Esophagus muscularis mucosa (tissue), 3 donors: Measurements from ENCODE around the gene NUP88.

ENCODE experiments used
- CTCF ChIP-seq, 3 experiments: fragments of 200-600 bp in 2 of 3; fragments of 450-650 bp in 1 of 3; sonication (generic) in 2 of 3; IDR thresholded peaks; one replicate each; pipeline ENCODE4 v1.5.1; 2017 to 2019; ENCODE audit warnings: antibody characterized with exemption in 3 of 3, mild to moderate bottlenecking in 2 of 3, moderate library complexity in 1 of 3
- POLR2AphosphoS5 ChIP-seq, 2 donors: sonication (generic); formaldehyde crosslinking; IDR thresholded peaks; one replicate each; pipeline ENCODE4 v1.6.1; 2017; ENCODE audit warnings: antibody characterized with exemption in 2 of 2

- TF ChIP-seq POLR2AphosphoS5 (IDR thresholded peaks at IDR 0.05) (no peak), CTCF (IDR thresholded peaks at IDR 0.05) (no peak)
Measured at GRCh38 chr17:5373112-5373511, 46.4 kb downstream of the NUP88 start.
